ENCODE data around the gene ADAMTS13. TPM values are rescaled to one million over a fixed set of nuclear protein-coding genes. Genes with fewer than 3 reads are reported as not detected.
A peak's percentile ranks its signal among the peaks of the same experiment; 100 is the strongest.

The ADAMTS13 gene
- total RNA-seq, 1 experiment from 2014 or later, result 12.0 TPM

DNA sequence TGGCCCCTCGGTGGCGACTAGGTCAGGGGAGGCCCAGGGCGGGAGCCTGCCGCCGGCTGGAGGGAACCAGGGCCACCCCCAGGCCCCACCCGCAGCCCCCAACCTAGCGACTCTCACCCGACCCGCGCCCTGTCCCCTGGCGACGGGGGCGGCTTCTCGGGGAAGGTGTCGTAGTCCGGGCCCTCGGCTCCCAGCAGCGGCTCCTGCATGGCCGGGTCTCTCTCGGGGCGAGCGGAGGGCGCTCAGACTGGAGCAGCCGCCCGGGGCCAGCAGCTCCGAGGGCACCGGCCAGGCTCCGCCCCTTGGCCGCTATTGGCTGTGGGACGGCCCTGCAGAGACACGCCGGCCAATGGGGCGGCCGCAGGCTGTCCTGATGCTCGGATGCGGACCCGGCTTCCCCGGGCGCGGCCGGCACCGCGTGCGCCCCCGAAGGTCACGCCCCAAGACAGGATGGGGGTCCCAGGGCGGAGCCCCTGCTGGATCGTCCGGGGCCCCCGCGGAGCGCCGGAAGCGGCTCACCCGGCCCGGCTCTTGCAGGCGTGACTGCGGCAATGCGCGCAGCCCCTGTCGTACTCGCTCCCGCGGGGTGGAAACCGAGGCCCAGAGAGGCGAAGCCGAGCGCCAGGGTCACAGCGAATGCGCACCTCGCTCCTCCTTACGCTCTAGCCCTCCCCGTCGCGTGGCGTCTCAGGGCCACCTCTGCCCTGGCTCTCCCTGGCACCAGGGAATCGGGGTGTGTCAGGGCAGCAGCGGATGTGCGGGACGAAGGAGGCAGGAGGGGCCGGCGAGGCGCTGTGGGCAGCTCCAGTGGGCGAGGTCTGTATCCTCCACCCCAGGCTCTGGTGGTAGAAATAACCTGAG lies 56.9 kb downstream of the ADAMTS13 start, which contains the start of gene SLC2A6 (continued):
- TF ChIP-seq, protein P1, sequence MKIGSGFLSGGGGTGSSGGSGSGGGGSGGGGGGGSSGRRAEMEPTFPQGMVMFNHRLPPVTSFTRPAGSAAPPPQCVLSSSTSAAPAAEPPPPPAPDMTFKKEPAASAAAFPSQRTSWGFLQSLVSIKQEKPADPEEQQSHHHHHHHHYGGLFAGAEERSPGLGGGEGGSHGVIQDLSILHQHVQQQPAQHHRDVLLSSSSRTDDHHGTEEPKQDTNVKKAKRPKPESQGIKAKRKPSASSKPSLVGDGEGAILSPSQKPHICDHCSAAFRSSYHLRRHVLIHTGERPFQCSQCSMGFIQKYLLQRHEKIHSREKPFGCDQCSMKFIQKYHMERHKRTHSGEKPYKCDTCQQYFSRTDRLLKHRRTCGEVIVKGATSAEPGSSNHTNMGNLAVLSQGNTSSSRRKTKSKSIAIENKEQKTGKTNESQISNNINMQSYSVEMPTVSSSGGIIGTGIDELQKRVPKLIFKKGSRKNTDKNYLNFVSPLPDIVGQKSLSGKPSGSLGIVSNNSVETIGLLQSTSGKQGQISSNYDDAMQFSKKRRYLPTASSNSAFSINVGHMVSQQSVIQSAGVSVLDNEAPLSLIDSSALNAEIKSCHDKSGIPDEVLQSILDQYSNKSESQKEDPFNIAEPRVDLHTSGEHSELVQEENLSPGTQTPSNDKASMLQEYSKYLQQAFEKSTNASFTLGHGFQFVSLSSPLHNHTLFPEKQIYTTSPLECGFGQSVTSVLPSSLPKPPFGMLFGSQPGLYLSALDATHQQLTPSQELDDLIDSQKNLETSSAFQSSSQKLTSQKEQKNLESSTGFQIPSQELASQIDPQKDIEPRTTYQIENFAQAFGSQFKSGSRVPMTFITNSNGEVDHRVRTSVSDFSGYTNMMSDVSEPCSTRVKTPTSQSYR (CRISPR knock-in tag; IDR thresholded peaks at IDR 0.05), result no peak
- TF ChIP-seq ZNF671 (CRISPR knock-in tag; IDR thresholded peaks at IDR 0.05) (no peak), GABPB1 (CRISPR knock-in tag; IDR thresholded peaks at IDR 0.05) (peak; percentile 33; the same call in 1 of the 2 replicates), ZNF416 (CRISPR knock-in tag; IDR thresholded peaks at IDR 0.05) (no peak), MYBL2 (CRISPR knock-in tag; IDR thresholded peaks at IDR 0.05) (peak; percentile 80), SMAD4 (CRISPR knock-in tag; IDR thresholded peaks at IDR 0.05) (no peak), RELA (CRISPR knock-in tag; IDR thresholded peaks at IDR 0.05; ENCODE audit: borderline replicate concordance) (peak; percentile 78; the same call in 1 of the 2 replicates), SMAD3 (CRISPR knock-in tag; IDR thresholded peaks at IDR 0.05; ENCODE audit: borderline replicate concordance) (no peak), CREB1 (CRISPR knock-in tag; IDR thresholded peaks at IDR 0.05) (no peak), ETV6 (CRISPR knock-in tag; IDR thresholded peaks at IDR 0.05) (peak; percentile 78), ZNF317 (CRISPR knock-in tag; IDR thresholded peaks at IDR 0.05; ENCODE audit: borderline replicate concordance, low read depth) (no peak), ZBTB21 (CRISPR knock-in tag; IDR thresholded peaks at IDR 0.05; ENCODE audit: borderline replicate concordance) (no peak), FOXJ3 (CRISPR knock-in tag; IDR thresholded peaks at IDR 0.05; ENCODE audit: borderline replicate concordance) (no peak), IRF2 (CRISPR knock-in tag; IDR thresholded peaks at IDR 0.05; ENCODE audit: borderline replicate concordance, low read depth) (no peak), FOXP4 (CRISPR knock-in tag; IDR thresholded peaks at IDR 0.05) (0 out of 2 replicates have a peak, but pooled peaks have one; percentile 7), NFE2L1 (CRISPR knock-in tag; IDR thresholded peaks at IDR 0.05) (no peak), TP53 (CRISPR knock-in tag; IDR thresholded peaks at IDR 0.05) (peak; percentile 31; the same call in 1 of the 2 replicates), NR3C1 (CRISPR knock-in tag; conservative IDR thresholded peaks at IDR 0.05; ENCODE audit: low read depth) (no peak), ERG (CRISPR knock-in tag; IDR thresholded peaks at IDR 0.05) (no peak)
- TF ChIP-seq, protein P2, sequence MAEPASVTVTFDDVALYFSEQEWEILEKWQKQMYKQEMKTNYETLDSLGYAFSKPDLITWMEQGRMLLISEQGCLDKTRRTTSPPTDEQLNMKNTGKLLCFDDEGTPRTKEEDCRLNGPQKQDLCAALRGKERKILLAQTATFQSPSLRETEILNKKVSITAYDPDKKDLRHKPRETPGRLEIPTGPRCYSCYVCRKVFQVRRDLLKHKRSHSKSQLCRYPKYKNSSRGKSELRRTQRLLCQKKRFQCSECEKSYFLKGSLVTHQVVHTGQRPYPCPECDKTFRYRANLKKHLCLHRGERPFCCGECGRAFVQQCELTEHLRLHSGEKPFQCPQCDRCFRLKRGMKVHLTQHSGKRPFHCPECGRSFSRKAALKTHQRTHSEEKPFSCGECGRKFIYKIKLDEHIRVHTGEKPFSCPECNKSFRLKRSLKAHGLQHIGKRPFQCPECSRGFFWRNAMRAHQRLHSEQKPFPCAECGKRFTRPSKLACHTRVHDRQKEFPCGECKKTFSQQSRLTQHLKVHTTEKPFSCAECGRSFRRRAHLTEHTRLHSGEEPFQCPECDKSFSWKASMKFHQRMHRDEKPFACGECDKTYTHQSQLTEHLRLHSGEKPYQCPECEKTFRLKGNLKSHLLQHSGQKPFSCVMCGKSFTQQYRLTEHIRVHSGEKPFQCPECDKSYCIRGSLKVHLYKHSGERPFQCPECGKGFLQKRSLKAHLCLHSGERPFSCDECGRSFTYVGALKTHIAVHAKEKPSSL (CRISPR knock-in tag; conservative IDR thresholded peaks at IDR 0.05), result no peak
- TF ChIP-seq, protein P3, sequence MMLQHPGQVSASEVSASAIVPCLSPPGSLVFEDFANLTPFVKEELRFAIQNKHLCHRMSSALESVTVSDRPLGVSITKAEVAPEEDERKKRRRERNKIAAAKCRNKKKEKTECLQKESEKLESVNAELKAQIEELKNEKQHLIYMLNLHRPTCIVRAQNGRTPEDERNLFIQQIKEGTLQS (CRISPR knock-in tag; conservative IDR thresholded peaks at IDR 0.05), result no peak
- TF ChIP-seq, protein P4, sequence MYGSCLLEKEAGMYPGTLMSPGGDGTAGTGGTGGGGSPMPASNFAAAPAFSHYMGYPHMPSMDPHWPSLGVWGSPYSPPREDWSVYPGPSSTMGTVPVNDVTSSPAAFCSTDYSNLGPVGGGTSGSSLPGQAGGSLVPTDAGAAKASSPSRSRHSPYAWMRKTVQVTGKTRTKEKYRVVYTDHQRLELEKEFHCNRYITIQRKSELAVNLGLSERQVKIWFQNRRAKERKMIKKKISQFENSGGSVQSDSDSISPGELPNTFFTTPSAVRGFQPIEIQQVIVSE (CRISPR knock-in tag; IDR thresholded peaks at IDR 0.05; ENCODE audit: borderline replicate concordance), result no peak
- TF ChIP-seq, protein P5, sequence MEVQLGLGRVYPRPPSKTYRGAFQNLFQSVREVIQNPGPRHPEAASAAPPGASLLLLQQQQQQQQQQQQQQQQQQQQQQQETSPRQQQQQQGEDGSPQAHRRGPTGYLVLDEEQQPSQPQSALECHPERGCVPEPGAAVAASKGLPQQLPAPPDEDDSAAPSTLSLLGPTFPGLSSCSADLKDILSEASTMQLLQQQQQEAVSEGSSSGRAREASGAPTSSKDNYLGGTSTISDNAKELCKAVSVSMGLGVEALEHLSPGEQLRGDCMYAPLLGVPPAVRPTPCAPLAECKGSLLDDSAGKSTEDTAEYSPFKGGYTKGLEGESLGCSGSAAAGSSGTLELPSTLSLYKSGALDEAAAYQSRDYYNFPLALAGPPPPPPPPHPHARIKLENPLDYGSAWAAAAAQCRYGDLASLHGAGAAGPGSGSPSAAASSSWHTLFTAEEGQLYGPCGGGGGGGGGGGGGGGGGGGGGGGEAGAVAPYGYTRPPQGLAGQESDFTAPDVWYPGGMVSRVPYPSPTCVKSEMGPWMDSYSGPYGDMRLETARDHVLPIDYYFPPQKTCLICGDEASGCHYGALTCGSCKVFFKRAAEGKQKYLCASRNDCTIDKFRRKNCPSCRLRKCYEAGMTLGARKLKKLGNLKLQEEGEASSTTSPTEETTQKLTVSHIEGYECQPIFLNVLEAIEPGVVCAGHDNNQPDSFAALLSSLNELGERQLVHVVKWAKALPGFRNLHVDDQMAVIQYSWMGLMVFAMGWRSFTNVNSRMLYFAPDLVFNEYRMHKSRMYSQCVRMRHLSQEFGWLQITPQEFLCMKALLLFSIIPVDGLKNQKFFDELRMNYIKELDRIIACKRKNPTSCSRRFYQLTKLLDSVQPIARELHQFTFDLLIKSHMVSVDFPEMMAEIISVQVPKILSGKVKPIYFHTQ (CRISPR knock-in tag; IDR thresholded peaks at IDR 0.05), result no peak
